Stomach (tissue), 9 donors: Measurements from ENCODE around the gene PITRM1. TPM values are rescaled to one million over a fixed set of nuclear protein-coding genes. Genes with fewer than 3 reads are reported as not detected.
"Not testable (repeated sequence)": the region's sequence is repeated elsewhere in the genome, so short reads cannot be mapped to it uniquely, and the experiment has no call there.

Experiments
- DNase-seq, 2 donors: peaks; one replicate each; pipeline versions ENCODE4 v3.0.0 to v3.0.0-alpha.2; 2013 to 2019
- H3K27ac ChIP-seq, 5 donors: fragments of 200-600 bp in 4 of 5; sonication (generic) in 4 of 5; one replicate each; pipeline ENCODE4 v1.5.1; 2013 to 2019; ENCODE audit warnings: mild to moderate bottlenecking in 1 of 5, moderate library complexity in 1 of 5
- H3K27me3 ChIP-seq, 3 donors: fragments of 200-600 bp; sonication (generic); one replicate each; pipeline ENCODE4 v1.5.1; 2017 to 2019; ENCODE audit warnings: mixed run types in 1 of 3
- H3K36me3 ChIP-seq, 4 donors: fragments of 200-600 bp; sonication (generic); 1 replicate in 3 of 4; 2 replicates in 1 of 4; pipeline ENCODE4 v1.5.1; 2016 to 2019
- H3K4me1 ChIP-seq, 4 donors: fragments of 200-600 bp; sonication (generic); one replicate each; pipeline ENCODE4 v1.5.1; 2016 to 2019
- H3K4me3 ChIP-seq, 4 donors: fragments of 200-600 bp; sonication (generic) in 3 of 4; one replicate each; pipeline ENCODE4 v1.5.1; 2016 to 2019; ENCODE audit warnings: mild to moderate bottlenecking in 1 of 4
- H3K9me3 ChIP-seq, 4 donors: fragments of 200-600 bp; sonication (generic); one replicate each; pipeline ENCODE4 v1.5.1; 2016 to 2019
- EP300 ChIP-seq: sonication (generic); formaldehyde crosslinking; IDR thresholded peaks from one replicate; pipeline ENCODE4 v1.6.1; 2017; ENCODE audit warnings: antibody characterized with exemption
- POLR2A ChIP-seq, 4 donors: fragments of 450-650 bp; IDR thresholded peaks; one replicate each; pipeline ENCODE4 v1.6.1; 2016; ENCODE audit warnings: antibody characterized with exemption in 4 of 4, control low read depth in 2 of 4, mild to moderate bottlenecking in 1 of 4, moderate library complexity in 1 of 4
- POLR2AphosphoS5 ChIP-seq, 3 donors: sonication (generic); formaldehyde crosslinking; IDR thresholded peaks; one replicate each; pipeline ENCODE4 v1.6.1; 2016; ENCODE audit warnings: antibody characterized with exemption in 3 of 3
- WGBS, 5 donors: extraction: QIAGEN DNeasy Blood & Tissue Kit in 3 of 5; methylation state at CpG; one replicate each; pipeline versions ENCODE4 v1.1.5 to v1.1.7; 2013 to 2018; 5-methylcytosine and 5-hydroxymethylcytosine counted together
- intact Hi-C: fragments of 100-400 bp; cut with DNase I; formaldehyde crosslinking; loops from one replicate; pipeline ENCODE4 v1.15.1; 2023; ENCODE audit warnings: low total_unique reads
- polyA plus RNA-seq, 3 donors: library from polyadenylated mRNA; stranded (reverse); fragments of 200-250 nt; gene quantifications; one replicate each; pipeline ENCODE4 v1.2.3, GENCODE V29; 2013
- total RNA-seq, 5 donors: library from RNA; depleted of rRNA; stranded (reverse); fragments of >200 nt; gene quantifications; one replicate each; pipeline versions ENCODE4 v1.1.0 to v1.2.3, GENCODE V29; 2014 to 2016
- TF ChIP-seq, protein P1 (sequence below), 7 experiments: fragments of 450-650 bp in 4 of 7; fragments of 200-600 bp in 3 of 7; sonication (generic) in 3 of 7; IDR thresholded peaks; one replicate each; pipeline ENCODE4 v1.5.1; 2016 to 2019; ENCODE audit warnings: antibody characterized with exemption in 7 of 7, control low read depth in 2 of 7, mild to moderate bottlenecking in 1 of 7
- donor health status: healthy with polysubstance abuse.
- donor health status: Bipolar disorder and iron deficiency.
- donor health status: healthy.

The PITRM1 gene
- total and polyA plus RNA-seq, 8 donors = 32.3 to 95.1 (median 57.1) TPM

DNA sequence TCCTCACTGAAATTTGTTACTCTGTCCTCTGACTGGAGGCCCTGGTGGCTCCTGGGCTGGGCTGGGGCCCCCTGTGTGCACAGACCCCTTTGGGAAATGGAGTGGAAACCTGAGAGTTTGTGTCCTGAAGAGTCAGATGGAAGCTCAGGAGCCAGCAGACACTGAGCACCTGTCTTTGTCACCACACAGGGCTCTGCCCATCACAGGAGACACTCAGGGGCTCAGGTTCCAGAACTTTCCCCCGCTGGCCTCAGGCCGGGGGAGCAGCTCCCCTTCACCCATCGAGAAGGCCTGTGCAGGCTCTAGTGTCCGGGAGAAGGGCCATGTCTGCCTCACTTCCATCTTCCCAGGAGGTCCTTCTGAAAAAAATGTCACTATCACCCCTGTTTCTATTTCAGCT is 22.3 kb upstream of the PITRM1 start:
- no peaks in the 10 kb centered on the region for H3K36me3 ChIP-seq
- H3K27me3 ChIP-seq = peaks cover 0 to 19% (median 0%) of the 10 kb centered on the region in 3 donors
- no peak for TF ChIP-seq POLR2A (IDR thresholded peaks at IDR 0.05)
- no peak for TF ChIP-seq POLR2AphosphoS5 (IDR thresholded peaks at IDR 0.05)
- no peak for TF ChIP-seq EP300
- TF ChIP-seq, protein P1, sequence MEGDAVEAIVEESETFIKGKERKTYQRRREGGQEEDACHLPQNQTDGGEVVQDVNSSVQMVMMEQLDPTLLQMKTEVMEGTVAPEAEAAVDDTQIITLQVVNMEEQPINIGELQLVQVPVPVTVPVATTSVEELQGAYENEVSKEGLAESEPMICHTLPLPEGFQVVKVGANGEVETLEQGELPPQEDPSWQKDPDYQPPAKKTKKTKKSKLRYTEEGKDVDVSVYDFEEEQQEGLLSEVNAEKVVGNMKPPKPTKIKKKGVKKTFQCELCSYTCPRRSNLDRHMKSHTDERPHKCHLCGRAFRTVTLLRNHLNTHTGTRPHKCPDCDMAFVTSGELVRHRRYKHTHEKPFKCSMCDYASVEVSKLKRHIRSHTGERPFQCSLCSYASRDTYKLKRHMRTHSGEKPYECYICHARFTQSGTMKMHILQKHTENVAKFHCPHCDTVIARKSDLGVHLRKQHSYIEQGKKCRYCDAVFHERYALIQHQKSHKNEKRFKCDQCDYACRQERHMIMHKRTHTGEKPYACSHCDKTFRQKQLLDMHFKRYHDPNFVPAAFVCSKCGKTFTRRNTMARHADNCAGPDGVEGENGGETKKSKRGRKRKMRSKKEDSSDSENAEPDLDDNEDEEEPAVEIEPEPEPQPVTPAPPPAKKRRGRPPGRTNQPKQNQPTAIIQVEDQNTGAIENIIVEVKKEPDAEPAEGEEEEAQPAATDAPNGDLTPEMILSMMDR (IDR thresholded peaks at IDR 0.05) = no peak
- 93 to 98% (median 96%) methylated on average over 4 of the region's 4 CpGs for WGBS, 5 donors
- DNase-seq = no peak
- no peak overlapping the region for H3K27ac ChIP-seq
- H3K4me1 ChIP-seq = peaks cover 4 to 25% (median 20%) of the 10 kb centered on the region in 4 donors
- H3K4me3 ChIP-seq = no peak overlapping the region
- no peaks in the 10 kb centered on the region for H3K9me3 ChIP-seq
- intact Hi-C loops = no loop called here

GRCh38 chr10:3193751-3194150 is 21.2 kb upstream of the PITRM1 start:
- H3K36me3 ChIP-seq = no peaks in the 10 kb centered on the region
- no peak for DNase-seq
- H3K27me3 ChIP-seq = peaks cover 0 to 8% (median 0%) of the 10 kb centered on the region in 3 donors
- intact Hi-C loops = no loop called here
- peak overlapping the region in 1 of 4 donors; percentile 29 for H3K4me3 ChIP-seq
- H3K27ac ChIP-seq = no peak overlapping the region
- TF ChIP-seq POLR2AphosphoS5 (IDR thresholded peaks at IDR 0.05) = no peak
- H3K4me1 ChIP-seq = peaks cover 4 to 25% (median 20%) of the 10 kb centered on the region in 4 donors
- H3K9me3 ChIP-seq = no peaks in the 10 kb centered on the region
- WGBS, 5 donors = 90 to 96% (median 94%) methylated on average over 6 of the region's 6 CpGs

DNA sequence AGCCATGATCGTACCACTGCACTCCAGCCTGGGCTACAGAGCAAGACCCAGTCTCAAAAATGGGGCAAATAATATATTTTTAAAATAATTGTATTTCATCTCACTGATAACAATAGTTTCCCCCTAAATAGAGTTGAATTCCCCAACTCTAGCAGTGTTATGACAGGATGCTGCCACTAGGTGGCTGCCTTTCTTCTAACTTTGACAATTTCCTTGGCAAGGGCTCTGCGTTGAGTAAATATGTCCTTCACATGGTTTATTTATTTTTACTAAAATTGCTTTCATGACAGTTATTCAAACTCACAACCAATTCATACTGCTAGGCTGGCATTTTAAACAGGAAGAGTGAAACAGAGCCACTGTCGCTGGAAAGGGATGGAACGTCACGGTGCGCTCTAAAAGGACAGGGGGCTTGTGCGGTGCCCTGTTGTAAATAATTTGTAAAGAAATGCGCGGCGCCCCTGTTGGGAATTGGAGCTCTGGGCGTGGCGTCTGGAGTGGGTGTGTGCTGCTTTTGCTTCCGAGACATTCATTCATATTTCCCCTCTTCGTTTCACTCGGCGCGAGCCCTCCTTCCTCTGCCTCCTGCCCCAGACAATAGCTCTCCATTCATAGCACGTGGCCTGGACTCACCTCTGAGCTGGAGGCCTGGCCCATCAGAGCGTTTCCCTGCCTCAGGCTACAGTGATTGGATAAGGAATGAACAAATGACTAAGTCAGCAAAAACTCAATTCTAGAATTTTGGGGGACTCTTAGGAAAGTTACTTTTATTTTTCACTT is 20.5 kb upstream of the PITRM1 start:
- H3K4me1 ChIP-seq = peaks cover 4 to 25% (median 20%) of the 10 kb centered on the region in 4 donors
- peak overlapping the region in 3 of 5 donors; percentile 45 to 64 (median 46) for H3K27ac ChIP-seq
- no peaks in the 10 kb centered on the region for H3K36me3 ChIP-seq
- peak overlapping the region; percentile 24 to 30 (median 28) for H3K4me3 ChIP-seq
- peaks cover 0 to 1% (median 0%) of the 10 kb centered on the region in 3 donors for H3K27me3 ChIP-seq
- intact Hi-C loops = no loop called here
- TF ChIP-seq POLR2AphosphoS5 (IDR thresholded peaks at IDR 0.05) = peak in 2 of 3 donors; percentile 26 to 62
- TF ChIP-seq EP300 = no peak
- TF ChIP-seq, protein P1 (IDR thresholded peaks at IDR 0.05) = peak in 5 of 7 experiments; percentile 62 to 96 (median 90)
- TF ChIP-seq POLR2A (IDR thresholded peaks at IDR 0.05) = no peak
- 11 to 26% (median 20%) methylated on average over 19 of the region's 19 CpGs for WGBS, 5 donors
- peak; percentile 66 to 83 for DNase-seq
- no peaks in the 10 kb centered on the region for H3K9me3 ChIP-seq

DNA sequence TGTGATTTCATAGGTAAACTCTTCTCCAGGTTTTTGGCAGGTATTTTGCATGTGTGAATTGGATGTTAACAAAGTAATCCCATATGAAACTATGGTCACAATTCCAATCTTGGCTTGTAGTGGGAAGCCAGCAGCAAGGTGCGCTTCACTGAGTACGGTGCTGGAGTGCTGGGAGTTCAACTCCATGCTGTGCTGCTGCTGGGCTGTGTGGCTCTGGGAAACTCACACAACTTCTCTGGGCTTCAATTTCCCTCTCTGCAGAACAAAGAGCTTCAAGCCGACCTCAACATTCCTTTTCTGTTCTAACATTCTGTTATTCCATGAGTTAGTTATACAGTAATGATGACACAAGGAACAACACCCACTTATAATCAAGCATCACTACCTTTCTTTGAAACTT is 18.2 kb upstream of the PITRM1 start:
- intact Hi-C loops = no loop called here

DNA sequence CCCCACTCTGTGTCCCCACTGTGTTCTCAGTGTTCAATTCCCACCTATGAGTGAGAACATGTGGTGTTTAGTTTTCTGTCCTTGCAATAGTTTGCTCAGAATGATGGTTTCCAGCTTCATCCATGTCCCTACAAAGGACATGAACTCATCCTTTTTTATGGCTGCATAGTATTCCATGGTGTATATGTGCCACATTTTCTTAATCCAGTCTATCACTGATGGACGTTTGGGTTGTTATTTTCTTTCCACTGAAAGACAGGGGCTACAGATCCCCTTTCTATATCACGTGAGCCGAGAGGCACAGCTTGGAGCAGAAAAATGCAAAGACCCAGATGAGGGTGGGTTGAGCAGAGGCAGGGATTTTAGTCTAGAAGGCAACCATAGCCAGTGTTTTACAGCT is 14.6 kb upstream of the PITRM1 start:
- DNase-seq, H3K4me3 ChIP-seq, H3K27me3 ChIP-seq, H3K4me1 ChIP-seq, H3K27ac ChIP-seq, H3K36me3 ChIP-seq, H3K9me3 ChIP-seq, intact Hi-C loops: not testable (repeated sequence)
- 71 to 86% (median 83%) methylated on average over 3 of the region's 3 CpGs for WGBS, 5 donors

More for the DNA sequence above, 18.2 kb upstream of the PITRM1 start:
- DNase-seq = no peak
- no peak overlapping the region for H3K27ac ChIP-seq
- no peak overlapping the region for H3K4me3 ChIP-seq
- H3K27me3 ChIP-seq = no peaks in the 10 kb centered on the region
- peaks cover 0 to 11% (median 7%) of the 10 kb centered on the region in 4 donors for H3K4me1 ChIP-seq
- TF ChIP-seq, protein P1 (IDR thresholded peaks at IDR 0.05) = no peak
- TF ChIP-seq EP300 (no peak), POLR2A (IDR thresholded peaks at IDR 0.05) (no peak)
- H3K9me3 ChIP-seq = no peaks in the 10 kb centered on the region
- 74 to 88% (median 82%) methylated on average over 3 of the region's 3 CpGs for WGBS, 5 donors
- H3K36me3 ChIP-seq = no peaks in the 10 kb centered on the region
